Suprapubic skin (tissue), 4 donors: ENCODE results near the gene PITRM1. TPM values are rescaled to one million over a fixed set of nuclear protein-coding genes. Genes with fewer than 3 reads are reported as not detected.
"Not testable (repeated sequence)": the region's sequence is repeated elsewhere in the genome, so short reads cannot be mapped to it uniquely, and the experiment has no call there.

ENCODE experiments used
- DNase-seq, 2 donors: peaks; one replicate each; pipeline ENCODE4 v3.0.0-alpha.2; 2019; ENCODE audit warnings: low spot score in 2 of 2
- H3K27ac ChIP-seq: fragments of 200-600 bp; sonication (generic); one replicate; pipeline ENCODE4 v1.5.1; 2019
- H3K27me3 ChIP-seq: fragments of 200-600 bp; sonication (generic); one replicate; pipeline ENCODE4 v1.5.1; 2019
- H3K36me3 ChIP-seq: fragments of 200-600 bp; sonication (generic); one replicate; pipeline ENCODE4 v1.5.1; 2019
- H3K4me1 ChIP-seq: fragments of 200-600 bp; sonication (generic); one replicate; pipeline ENCODE4 v1.5.1; 2019
- H3K4me3 ChIP-seq: fragments of 200-600 bp; sonication (generic); one replicate; pipeline ENCODE4 v1.5.1; 2019; ENCODE audit warnings: mild to moderate bottlenecking
- H3K9me3 ChIP-seq: fragments of 200-600 bp; sonication (generic); one replicate; pipeline ENCODE4 v1.5.1; 2019
- CTCF ChIP-seq, 2 donors: fragments of 200-600 bp in 1 of 2; fragments of 450-650 bp in 1 of 2; sonication (generic) in 1 of 2; IDR thresholded peaks; one replicate each; pipeline ENCODE4 v1.5.1; 2016 to 2019; ENCODE audit warnings: antibody characterized with exemption in 2 of 2, mild to moderate bottlenecking in 1 of 2, moderate library complexity in 1 of 2
- EP300 ChIP-seq: sonication (generic); formaldehyde crosslinking; IDR thresholded peaks from one replicate; pipeline ENCODE4 v1.6.1; 2017; ENCODE audit warnings: antibody characterized with exemption
- POLR2A ChIP-seq, 2 donors: fragments of 450-650 bp; IDR thresholded peaks; one replicate each; pipeline ENCODE4 v1.6.1; 2017; ENCODE audit warnings: antibody characterized with exemption in 2 of 2, mild to moderate bottlenecking in 2 of 2, moderate library complexity in 2 of 2
- POLR2AphosphoS5 ChIP-seq, 3 donors: sonication (generic); formaldehyde crosslinking; IDR thresholded peaks; one replicate each; pipeline ENCODE4 v1.6.1; 2017; ENCODE audit warnings: antibody characterized with exemption in 3 of 3
- WGBS: methylation state at CpG from one replicate; pipeline ENCODE4 v1.1.5; 2018; 5-methylcytosine and 5-hydroxymethylcytosine counted together
- total RNA-seq, 4 donors: library from RNA; depleted of rRNA; stranded (reverse); fragments of >200 nt; gene quantifications; one replicate each; pipeline ENCODE4 v1.1.0, GENCODE V29; 2016

Gene PITRM1
- total RNA-seq, 4 donors from 2014 or later = 44.2 to 94.6 (median 63.1) TPM

- no peak for TF ChIP-seq CTCF (IDR thresholded peaks at IDR 0.05)
- TF ChIP-seq POLR2A (IDR thresholded peaks at IDR 0.05) = no peak
- TF ChIP-seq POLR2AphosphoS5 (IDR thresholded peaks at IDR 0.05) = no peak
- TF ChIP-seq EP300 = no peak
- no peak for DNase-seq
- H3K36me3 ChIP-seq = no peaks in the 10 kb centered on the region
- H3K9me3 ChIP-seq = no peaks in the 10 kb centered on the region
- 79% methylated on average over 3 of the region's 3 CpGs for WGBS
- H3K4me3 ChIP-seq = no peak overlapping the region
- H3K27me3 ChIP-seq = no peaks in the 10 kb centered on the region
- peaks cover 5% of the 10 kb centered on the region for H3K4me1 ChIP-seq
- H3K27ac ChIP-seq = no peak overlapping the region
Observed at GRCh38 chr10:3190817-3191216, 18.2 kb upstream of the PITRM1 start.

GRCh38 chr10:3187229-3187628 is 14.6 kb upstream of the PITRM1 start:
- H3K27me3 ChIP-seq, DNase-seq, H3K36me3 ChIP-seq, H3K4me1 ChIP-seq, H3K9me3 ChIP-seq, H3K27ac ChIP-seq, H3K4me3 ChIP-seq: not testable (repeated sequence)
- 86% methylated on average over 3 of the region's 3 CpGs for WGBS

GRCh38 chr10:3186368-3186767 is 13.8 kb upstream of the PITRM1 start:
- Histone ChIP-seq H3K27ac (no peak overlapping the region), H3K4me1 (no peaks in the 10 kb centered on the region), H3K27me3 (no peaks in the 10 kb centered on the region), H3K9me3 (no peaks in the 10 kb centered on the region), H3K36me3 (no peaks in the 10 kb centered on the region), H3K4me3 (no peak overlapping the region)
- DNase-seq = no peak
- TF ChIP-seq EP300 = no peak
- no peak for TF ChIP-seq CTCF (IDR thresholded peaks at IDR 0.05)
- no peak for TF ChIP-seq POLR2A (IDR thresholded peaks at IDR 0.05)
- no peak for TF ChIP-seq POLR2AphosphoS5 (IDR thresholded peaks at IDR 0.05)
- WGBS = 92% methylated on average over 6 of the region's 6 CpGs

GRCh38 chr10:3185386-3185785 is 12.8 kb upstream of the PITRM1 start:
- DNase-seq = no peak
- TF ChIP-seq POLR2AphosphoS5 (IDR thresholded peaks at IDR 0.05) = no peak
- Histone ChIP-seq H3K4me3 (no peak overlapping the region), H3K27me3 (no peaks in the 10 kb centered on the region), H3K36me3 (no peaks in the 10 kb centered on the region), H3K4me1 (no peaks in the 10 kb centered on the region), H3K27ac (no peak overlapping the region), H3K9me3 (no peaks in the 10 kb centered on the region)
- WGBS = 96% methylated on average over 6 of the region's 6 CpGs

- Histone ChIP-seq H3K36me3 (no peaks in the 10 kb centered on the region), H3K9me3 (no peaks in the 10 kb centered on the region), H3K4me1 (no peaks in the 10 kb centered on the region), H3K27ac (no peak overlapping the region), H3K27me3 (no peaks in the 10 kb centered on the region), H3K4me3 (no peak overlapping the region)
- TF ChIP-seq CTCF (IDR thresholded peaks at IDR 0.05) = no peak
- TF ChIP-seq POLR2A (IDR thresholded peaks at IDR 0.05) = no peak
- no peak for DNase-seq
- WGBS = 79% methylated on average over 6 of the region's 6 CpGs
Observed at GRCh38 chr10:3180355-3181025, 7.9 kb upstream of the PITRM1 start.

GRCh38 chr10:3179174-3179573 is 6.6 kb upstream of the PITRM1 start:
- TF ChIP-seq EP300 = no peak
- TF ChIP-seq POLR2AphosphoS5 (IDR thresholded peaks at IDR 0.05) = no peak
- TF ChIP-seq POLR2A (IDR thresholded peaks at IDR 0.05) = no peak
- no peak for TF ChIP-seq CTCF (IDR thresholded peaks at IDR 0.05)
- 77% methylated on average over 5 of the region's 5 CpGs for WGBS
- DNase-seq = no peak
- Histone ChIP-seq H3K4me1 (no peaks in the 10 kb centered on the region), H3K36me3 (no peaks in the 10 kb centered on the region), H3K27ac (no peak overlapping the region), H3K27me3 (no peaks in the 10 kb centered on the region), H3K4me3 (no peak overlapping the region), H3K9me3 (no peaks in the 10 kb centered on the region)
